Measurements from ENCODE around the gene OXLD1. TPM values are rescaled to one million over a fixed set of nuclear protein-coding genes. Genes with fewer than 3 reads are reported as not detected.
A peak's percentile ranks its signal among the peaks of the same experiment; 100 is the strongest.

OXLD1 gene
- total RNA-seq, 1 experiment from 2014 or later: 42.8 TPM

- DNase-seq (ENCODE audit: low read depth, low spot score): no peak
- in situ Hi-C loops (cut with HindIII; ENCODE audit: low pct_unique_long_range_greater_than_20kb, low sequenced_read_pairs): no loop called here
- Histone ChIP-seq H3K36me3 (ENCODE audit: control insufficient read depth, insufficient read depth, low read length) (peaks cover 3% of the 10 kb centered on the region; the same call in 1 of the 2 replicates), H3K4me3 (ENCODE audit: low read depth in 2 of 2, low read length in 2 of 2) (no peak overlapping the region), H3K27ac (ENCODE audit: low read length) (no peak overlapping the region), H3K27me3 (ENCODE audit: control insufficient read depth, insufficient read depth, low read length) (no peaks in the 10 kb centered on the region), H3K9me3 (ENCODE audit: control insufficient read depth, insufficient read depth, low read depth, low read length) (no peaks in the 10 kb centered on the region), H3K4me1 (ENCODE audit: control insufficient read depth, insufficient read depth, low read length) (peaks cover 34% of the 10 kb centered on the region)
- ChIA-PET POLR2A (interaction anchor here (0.6 kb wide), 1 partner anchor 153 kb away, joined by 3 read pairs; no protein-coding TSS in a partner anchor), CTCF (no interaction called here)
- TF ChIP-seq, protein P1, sequence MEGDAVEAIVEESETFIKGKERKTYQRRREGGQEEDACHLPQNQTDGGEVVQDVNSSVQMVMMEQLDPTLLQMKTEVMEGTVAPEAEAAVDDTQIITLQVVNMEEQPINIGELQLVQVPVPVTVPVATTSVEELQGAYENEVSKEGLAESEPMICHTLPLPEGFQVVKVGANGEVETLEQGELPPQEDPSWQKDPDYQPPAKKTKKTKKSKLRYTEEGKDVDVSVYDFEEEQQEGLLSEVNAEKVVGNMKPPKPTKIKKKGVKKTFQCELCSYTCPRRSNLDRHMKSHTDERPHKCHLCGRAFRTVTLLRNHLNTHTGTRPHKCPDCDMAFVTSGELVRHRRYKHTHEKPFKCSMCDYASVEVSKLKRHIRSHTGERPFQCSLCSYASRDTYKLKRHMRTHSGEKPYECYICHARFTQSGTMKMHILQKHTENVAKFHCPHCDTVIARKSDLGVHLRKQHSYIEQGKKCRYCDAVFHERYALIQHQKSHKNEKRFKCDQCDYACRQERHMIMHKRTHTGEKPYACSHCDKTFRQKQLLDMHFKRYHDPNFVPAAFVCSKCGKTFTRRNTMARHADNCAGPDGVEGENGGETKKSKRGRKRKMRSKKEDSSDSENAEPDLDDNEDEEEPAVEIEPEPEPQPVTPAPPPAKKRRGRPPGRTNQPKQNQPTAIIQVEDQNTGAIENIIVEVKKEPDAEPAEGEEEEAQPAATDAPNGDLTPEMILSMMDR (IDR thresholded peaks at IDR 0.05): no peak
- TF ChIP-seq REST (IDR thresholded peaks at IDR 0.05; ENCODE audit: insufficient read depth in 1 of 2, low read depth in 2 of 2, low read length in 1 of 2) (no peak), SIN3A (IDR thresholded peaks at IDR 0.05; ENCODE audit: borderline replicate concordance, insufficient read depth, low read depth, low read length) (no peak), TCF7L2 (IDR thresholded peaks at IDR 0.05; ENCODE audit: low read depth, low read length) (no peak), POLR2AphosphoS5 (IDR thresholded peaks at IDR 0.05; ENCODE audit: low read depth, low read length) (no peak)
- BruUV-seq (replicated peaks): no TSS peak
- ATAC-seq: no peak
- intact Hi-C loops (cut with micrococcal nuclease; ENCODE audit: unreplicated experiment): no loop called here
Observed at GRCh38 chr17:81714412-81715106, 48.2 kb upstream of the OXLD1 start.

- no peaks in the 10 kb centered on the region for H3K9me3 ChIP-seq (ENCODE audit: control insufficient read depth, insufficient read depth, low read depth, low read length)
- peaks cover 34% of the 10 kb centered on the region for H3K4me1 ChIP-seq (ENCODE audit: control insufficient read depth, insufficient read depth, low read length)
- peak overlapping the region; percentile 78 to 82 for H3K4me3 ChIP-seq (ENCODE audit: low read depth in 2 of 2, low read length in 2 of 2)
- TF ChIP-seq POLR2AphosphoS5 (IDR thresholded peaks at IDR 0.05; ENCODE audit: low read depth, low read length) (no peak), REST (IDR thresholded peaks at IDR 0.05; ENCODE audit: insufficient read depth in 1 of 2, low read depth in 2 of 2, low read length in 1 of 2) (no peak), TCF7L2 (IDR thresholded peaks at IDR 0.05; ENCODE audit: low read depth, low read length) (no peak), SIN3A (IDR thresholded peaks at IDR 0.05; ENCODE audit: borderline replicate concordance, insufficient read depth, low read depth, low read length) (no peak; the same call in 1 of the 2 replicates)
- TF ChIP-seq, protein P1 (IDR thresholded peaks at IDR 0.05): no peak
- in situ Hi-C loops (cut with HindIII; ENCODE audit: low pct_unique_long_range_greater_than_20kb, low sequenced_read_pairs) (no loop called here), intact Hi-C loops (cut with micrococcal nuclease; ENCODE audit: unreplicated experiment) (no loop called here)
- no peaks in the 10 kb centered on the region for H3K27me3 ChIP-seq (ENCODE audit: control insufficient read depth, insufficient read depth, low read length)
- no TSS peak for BruUV-seq (replicated peaks)
- no peak for DNase-seq (ENCODE audit: low read depth, low spot score)
- CTCF ChIA-PET: no interaction called here
- H3K36me3 ChIP-seq (ENCODE audit: control insufficient read depth, insufficient read depth, low read length): peaks cover 3% of the 10 kb centered on the region; the same call in 1 of the 2 replicates
- ATAC-seq: peak; percentile 28
- POLR2A ChIA-PET: interaction anchor here (0.6 kb wide), 5 partner anchors 11 to 246 kb away, joined by 3 to 7 read pairs (median 5); no protein-coding TSS in a partner anchor
- H3K27ac ChIP-seq (ENCODE audit: low read length): peak overlapping the region; percentile 92
Observed at GRCh38 chr17:81713556-81714411, 47.4 kb upstream of the OXLD1 start.

Data from Panc1 (cell line).